A549 (cell line): ENCODE results near the gene DNAJC10. TPM values are rescaled to one million over a fixed set of nuclear protein-coding genes. Genes with fewer than 3 reads are reported as not detected.

Experiments used
- ATAC-seq, 2 experiments: fragments of 200-7000 bp in 1 of 2; fragments of >200 bp in 1 of 2; cut with Nextera tagmentation in 1 of 2; cut with Tn5 transposase in 1 of 2; 3 replicates each; pipeline versions ENCODE4 v1.8.0 to v1.9.1; 2018 to 2020; ENCODE audit warnings: mild to moderate bottlenecking in 1 of 2, moderate library complexity in 1 of 2
- CTCF ChIA-PET: fragments of 300-600 bp; sonication (Branson Sonifier 250); formaldehyde crosslinking; extraction: SDS; loops from one replicate; lab custom pipeline; 2021; ENCODE audit warnings: antibody characterized with exemption, inconsistent platforms; lab: Yijun Ruan, JAX
- POLR2A ChIA-PET: fragments of 350-600 bp; formaldehyde crosslinking; extraction: SDS; loops from one replicate; lab custom pipeline; 2021; ENCODE audit warnings: antibody characterized with exemption, inconsistent platforms; lab: Yijun Ruan, JAX
- DNase-seq, 2 experiments: peaks; one replicate each; pipeline versions ENCODE4 v3.0.0 to v3.0.0-alpha.2; 2011 to 2016; ENCODE audit warnings: low read depth in 1 of 2, low spot score in 1 of 2
- FAIRE-seq: peaks from 2 replicates; lab custom pipeline; 2011; peaks lifted over from hg19 to GRCh38; lab: Jason Lieb, UNC
- H3K27ac ChIP-seq, 2 experiments: fragments of >200 bp; sonication (Bioruptor Twin); formaldehyde crosslinking; 3 replicates each; pipeline ENCODE4 v1.5.1; 2016 to 2017
- H3K4me1 ChIP-seq: fragments of >200 bp; sonication (Bioruptor Twin); formaldehyde crosslinking; 3 replicates; pipeline ENCODE4 v1.6.1; 2016
- H3K4me2 ChIP-seq: fragments of >200 bp; sonication (Bioruptor Twin); formaldehyde crosslinking; 3 replicates; pipeline ENCODE4 v1.6.1; 2016
- H3K4me3 ChIP-seq: fragments of >200 bp; sonication (Bioruptor Twin); formaldehyde crosslinking; 3 replicates; pipeline ENCODE4 v1.5.1; 2016
- H3K9me3 ChIP-seq: fragments of >200 bp; sonication (Bioruptor Twin); formaldehyde crosslinking; 3 replicates; pipeline ENCODE4 v1.6.1; 2016
- ATOH8 ChIP-seq: fragments of 250-450 bp; sonication (Bioruptor Pico); IDR thresholded peaks from 2 replicates; pipeline ENCODE4 v1.5.0; 2020; ENCODE audit warnings: low read depth, mild to moderate bottlenecking, moderate library complexity
- CBX2 ChIP-seq: fragments of 200-600 bp; sonication (generic); IDR thresholded peaks from 2 replicates; pipeline ENCODE4 v1.6.1; 2016; ENCODE audit warnings: low read depth, mild to moderate bottlenecking, borderline replicate concordance
- CEBPB ChIP-seq, 2 experiments: fragments of >200 bp in 1 of 2; sonication (Bioruptor Twin) in 1 of 2; formaldehyde crosslinking in 1 of 2; IDR thresholded peaks; 2 replicates each; pipeline ENCODE4 v1.6.1; 2012 to 2016
- CTCF ChIP-seq: fragments of >200 bp; sonication (Bioruptor Twin); formaldehyde crosslinking; IDR thresholded peaks from 3 replicates; pipeline ENCODE4 v1.5.1; 2016
- EHMT2 ChIP-seq: fragments of 200-600 bp; sonication (generic); IDR thresholded peaks from 2 replicates; pipeline ENCODE4 v1.6.1; 2016; ENCODE audit warnings: antibody characterized with exemption, low read depth, mild to moderate bottlenecking, moderate library complexity
- ELK1 ChIP-seq: fragments of 150-350 bp; IDR thresholded peaks from 2 replicates; pipeline ENCODE4 v1.6.1; 2014; ENCODE audit warnings: low read depth, mild to moderate bottlenecking, low read length
- EP300 ChIP-seq, 2 experiments: fragments of >200 bp; sonication (Bioruptor Twin); formaldehyde crosslinking; IDR thresholded peaks; 2 replicates in 1 of 2; 3 replicates in 1 of 2; pipeline ENCODE4 v1.6.1; 2016 to 2017
- ESRRA ChIP-seq: fragments of 150-350 bp; IDR thresholded peaks from 2 replicates; pipeline ENCODE4 v1.6.1; 2014; ENCODE audit warnings: mild to moderate bottlenecking, low read length, borderline replicate concordance
- FOSL2 ChIP-seq, 2 experiments: fragments of 450-650 bp in 1 of 2; fragments of >200 bp in 1 of 2; sonication (Bioruptor Twin) in 1 of 2; formaldehyde crosslinking; IDR thresholded peaks; 2 replicates each; pipeline versions ENCODE4 v1.5.0 to v1.6.1; 2016 to 2020; ENCODE audit warnings: mild to moderate bottlenecking in 1 of 2, moderate library complexity in 1 of 2
- FOXS1 ChIP-seq: fragments of 250-450 bp; sonication (Bioruptor Pico); IDR thresholded peaks from 2 replicates; pipeline ENCODE4 v1.5.0; 2020; ENCODE audit warnings: mild to moderate bottlenecking, moderate library complexity
- HDAC2 ChIP-seq: fragments of 200-600 bp; sonication (generic); IDR thresholded peaks from 2 replicates; pipeline ENCODE4 v1.6.1; 2016
- HMGXB4 ChIP-seq: fragments of 250-450 bp; sonication (Bioruptor Pico); IDR thresholded peaks from 2 replicates; pipeline ENCODE4 v1.5.0; 2021; ENCODE audit warnings: mild to moderate bottlenecking, moderate library complexity, borderline replicate concordance
- HOXB13 ChIP-seq: fragments of 250-450 bp; sonication (Bioruptor Pico); IDR thresholded peaks from 2 replicates; pipeline ENCODE4 v1.5.0; 2020; ENCODE audit warnings: low read depth, mild to moderate bottlenecking, moderate library complexity
- JUNB ChIP-seq: fragments of >200 bp; sonication (Bioruptor Twin); formaldehyde crosslinking; IDR thresholded peaks from 2 replicates; pipeline ENCODE4 v1.6.1; 2016
- MAX ChIP-seq: IDR thresholded peaks from 2 replicates; pipeline ENCODE4 v1.6.1; 2012
- NFE2L2 ChIP-seq: fragments of 150-350 bp; conservative IDR thresholded peaks from 2 replicates; pipeline ENCODE4 v1.6.1; 2014; ENCODE audit warnings: low read length
- NPAS2 ChIP-seq: fragments of 250-450 bp; sonication (Bioruptor Pico); IDR thresholded peaks from 2 replicates; pipeline ENCODE4 v1.8.0; 2022; ENCODE audit warnings: mild to moderate bottlenecking, moderate library complexity, borderline replicate concordance
- NR3C1 ChIP-seq: fragments of >200 bp; sonication (Bioruptor Twin); formaldehyde crosslinking; IDR thresholded peaks from 3 replicates; pipeline ENCODE4 v1.6.1; 2017
- RFX5 ChIP-seq: fragments of 450-650 bp; IDR thresholded peaks from 2 replicates; pipeline ENCODE4 v1.7.1; 2014; ENCODE audit warnings: antibody characterized with exemption, mild to moderate bottlenecking, moderate library complexity
- TFCP2L1 ChIP-seq: fragments of 250-450 bp; sonication (Bioruptor Pico); IDR thresholded peaks from 2 replicates; pipeline ENCODE4 v1.5.0; 2021; ENCODE audit warnings: mild to moderate bottlenecking
- TP53 ChIP-seq: fragments of 250-450 bp; sonication (Bioruptor Pico); IDR thresholded peaks from 2 replicates; pipeline ENCODE4 v1.5.0; 2021; ENCODE audit warnings: mild to moderate bottlenecking, moderate library complexity
- ZNF302 ChIP-seq: fragments of 250-450 bp; sonication (Bioruptor Pico); IDR thresholded peaks from 2 replicates; pipeline ENCODE4 v1.9.0; 2021; ENCODE audit warnings: inconsistent platforms, mild to moderate bottlenecking, moderate library complexity
- polyA plus RNA-seq, 4 experiments: library from polyadenylated mRNA; depleted of rRNA in 3 of 4; stranded (reverse); fragments of >200 nt; fragmentation: RNase III in 1 of 4; extraction: RNeasy Plus Mini Kit Qiagen cat#74134 plus additional on column Dnase treatment in 1 of 4; gene quantifications; 2 replicates in 3 of 4; 3 replicates in 1 of 4; pipeline ENCODE4 v1.2.3, GENCODE V29; 2011 to 2017

The DNAJC10 gene
- polyA plus RNA-seq, 2 of the 4 experiments (the other 2 are of a cell fraction) = 64.1 to 126 TPM

GRCh38 chr2:182730486-182730885, 14.4 kb downstream of the DNAJC10 start:
- DNase-seq (no peak), FAIRE-seq (no peak), ATAC-seq (no peak)
- Histone ChIP-seq H3K4me1 (no peaks in the 10 kb centered on the region), H3K4me3 (no peak overlapping the region), H3K27ac (no peak overlapping the region), H3K9me3 (no peaks in the 10 kb centered on the region), H3K4me2 (no peak overlapping the region)
- ChIA-PET POLR2A (no interaction called here), CTCF (no interaction called here)
- TF ChIP-seq NPAS2 (CRISPR knock-in tag) (no peak), NFE2L2 (no peak), TP53 (CRISPR knock-in tag) (no peak), MAX (no peak), CTCF (no peak), TFCP2L1 (no peak), HOXB13 (CRISPR knock-in tag) (no peak), FOSL2 (IDR thresholded peaks at IDR 0.05) (no peak), FOSL2 (CRISPR knock-in tag; IDR thresholded peaks at IDR 0.05) (no peak), NR3C1 (no peak), ZNF302 (no peak), EP300 (IDR thresholded peaks at IDR 0.05) (no peak), ELK1 (no peak), EHMT2 (no peak), ESRRA (no peak), ATOH8 (CRISPR knock-in tag) (no peak), HMGXB4 (no peak), CEBPB (IDR thresholded peaks at IDR 0.05) (no peak), FOXS1 (CRISPR knock-in tag) (no peak), RFX5 (no peak)

- ChIA-PET CTCF (no interaction called here), POLR2A (no interaction called here)
- ATAC-seq (no peak), FAIRE-seq (no peak), DNase-seq (no peak)
- Histone ChIP-seq H3K27ac (no peak overlapping the region), H3K4me2 (no peak overlapping the region), H3K4me3 (no peak overlapping the region), H3K4me1 (no peaks in the 10 kb centered on the region), H3K9me3 (no peaks in the 10 kb centered on the region)
- TF ChIP-seq JUNB (no peak), CBX2 (no peak), HDAC2 (no peak), NR3C1 (no peak), FOXS1 (CRISPR knock-in tag) (no peak)
Observed at GRCh38 chr2:182732736-182733135, 16.7 kb downstream of the DNAJC10 start.
